SH-SY5Y (cell line): Measurements from ENCODE around the gene UVRAG.

Experiments used
- GATA2 ChIP-seq: IDR thresholded peaks from 2 replicates; pipeline ENCODE4 v1.6.1; 2011; ENCODE audit warnings: mild to moderate bottlenecking, low read depth, low read length
- GATA3 ChIP-seq: IDR thresholded peaks from 2 replicates; pipeline ENCODE4 v1.6.1; 2011; ENCODE audit warnings: low read depth, mild to moderate bottlenecking, low read length, moderate library complexity

- no peak for TF ChIP-seq GATA3
- TF ChIP-seq GATA2, result no peak
Observed at GRCh38 chr11:75827562-75827961, 12.6 kb downstream of the UVRAG start.
